ENCODE measurements around the gene SPTBN1. TPM values are rescaled to one million over a fixed set of nuclear protein-coding genes. Genes with fewer than 3 reads are reported as not detected.
A peak's percentile ranks its signal among the peaks of the same experiment; 100 is the strongest.

SPTBN1 gene
- total RNA-seq, 4 donors from 2014 or later: 353 to 606 (median 498) TPM

DNA sequence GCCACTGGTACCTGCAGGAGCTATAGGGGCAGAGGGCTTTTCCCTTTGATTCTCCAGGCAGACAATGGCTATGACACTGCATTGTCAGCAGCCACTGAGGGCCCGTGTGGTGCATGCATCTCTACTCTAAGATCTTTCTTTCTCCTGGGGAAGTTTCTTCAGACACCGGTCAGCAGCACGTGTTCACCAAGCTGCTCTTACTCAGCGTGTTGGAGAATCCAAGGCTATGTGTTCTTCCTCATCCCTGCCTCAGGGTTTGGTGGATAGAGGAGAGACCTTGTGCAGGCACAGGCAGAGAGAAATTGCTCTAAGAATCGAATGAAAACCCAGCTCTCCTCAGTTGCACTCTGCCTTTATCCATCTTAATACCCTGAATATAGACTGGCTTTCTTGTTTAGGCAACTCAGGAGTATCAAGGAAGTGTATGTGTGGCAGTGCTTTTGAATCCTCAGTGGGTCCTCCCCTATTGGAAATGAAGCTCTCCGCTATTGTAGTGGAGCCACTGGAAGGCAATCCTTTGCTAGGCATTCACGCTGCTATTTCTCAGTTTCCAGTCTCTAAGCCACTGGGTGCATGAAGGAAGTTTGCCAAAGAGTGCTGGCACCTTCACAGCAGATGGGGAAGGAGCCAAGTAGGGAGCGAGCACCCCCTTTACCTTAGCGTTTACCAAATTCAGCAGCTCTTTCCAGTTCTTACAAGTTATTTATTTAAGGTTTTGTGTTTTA lies 180.4 kb downstream of the SPTBN1 start:
- ATAC-seq: no peak

GRCh38 chr2:54638103-54638502 lies 182.0 kb downstream of the SPTBN1 start:
- TF ChIP-seq POLR2A (IDR thresholded peaks at IDR 0.05): no peak
- TF ChIP-seq POLR2AphosphoS5 (IDR thresholded peaks at IDR 0.05): no peak
- TF ChIP-seq, protein P1, sequence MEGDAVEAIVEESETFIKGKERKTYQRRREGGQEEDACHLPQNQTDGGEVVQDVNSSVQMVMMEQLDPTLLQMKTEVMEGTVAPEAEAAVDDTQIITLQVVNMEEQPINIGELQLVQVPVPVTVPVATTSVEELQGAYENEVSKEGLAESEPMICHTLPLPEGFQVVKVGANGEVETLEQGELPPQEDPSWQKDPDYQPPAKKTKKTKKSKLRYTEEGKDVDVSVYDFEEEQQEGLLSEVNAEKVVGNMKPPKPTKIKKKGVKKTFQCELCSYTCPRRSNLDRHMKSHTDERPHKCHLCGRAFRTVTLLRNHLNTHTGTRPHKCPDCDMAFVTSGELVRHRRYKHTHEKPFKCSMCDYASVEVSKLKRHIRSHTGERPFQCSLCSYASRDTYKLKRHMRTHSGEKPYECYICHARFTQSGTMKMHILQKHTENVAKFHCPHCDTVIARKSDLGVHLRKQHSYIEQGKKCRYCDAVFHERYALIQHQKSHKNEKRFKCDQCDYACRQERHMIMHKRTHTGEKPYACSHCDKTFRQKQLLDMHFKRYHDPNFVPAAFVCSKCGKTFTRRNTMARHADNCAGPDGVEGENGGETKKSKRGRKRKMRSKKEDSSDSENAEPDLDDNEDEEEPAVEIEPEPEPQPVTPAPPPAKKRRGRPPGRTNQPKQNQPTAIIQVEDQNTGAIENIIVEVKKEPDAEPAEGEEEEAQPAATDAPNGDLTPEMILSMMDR (IDR thresholded peaks at IDR 0.05): no peak
- TF ChIP-seq EP300 (IDR thresholded peaks at IDR 0.05): no peak
- H3K4me1 ChIP-seq: peaks cover 9 to 99% (median 41%) of the 10 kb centered on the region in 3 donors
- H3K36me3 ChIP-seq: peaks cover 0 to 54% of the 10 kb centered on the region in 2 donors
- no peak for ATAC-seq
- no peak overlapping the region for H3K4me3 ChIP-seq
- H3K27me3 ChIP-seq: no peaks in the 10 kb centered on the region
- no peaks in the 10 kb centered on the region for H3K9me3 ChIP-seq
- H3K27ac ChIP-seq: no peak overlapping the region
- 70 to 89% methylated on average over 3 of the region's 3 CpGs for WGBS, 2 donors (ENCODE audit: low coverage in 1 of 2)

More for the DNA sequence above, 180.4 kb downstream of the SPTBN1 start:
- no peak for TF ChIP-seq POLR2A (IDR thresholded peaks at IDR 0.05)
- TF ChIP-seq POLR2AphosphoS5 (IDR thresholded peaks at IDR 0.05): no peak
- no peak for TF ChIP-seq EP300 (IDR thresholded peaks at IDR 0.05)
- TF ChIP-seq, protein P1 (IDR thresholded peaks at IDR 0.05): no peak
- Histone ChIP-seq H3K9me3 (no peaks in the 10 kb centered on the region), H3K27ac (peak overlapping the region in 3 of 4 donors; percentile 24 to 78 (median 74)), H3K4me1 (peaks cover 9 to 100% (median 49%) of the 10 kb centered on the region in 3 donors), H3K4me3 (no peak overlapping the region), H3K27me3 (no peaks in the 10 kb centered on the region), H3K36me3 (peaks cover 0 to 62% of the 10 kb centered on the region in 2 donors)
- 51 to 53% methylated on average over 5 to 9 of the region's 9 CpGs for WGBS, 2 donors (ENCODE audit: low coverage in 1 of 2)

DNA sequence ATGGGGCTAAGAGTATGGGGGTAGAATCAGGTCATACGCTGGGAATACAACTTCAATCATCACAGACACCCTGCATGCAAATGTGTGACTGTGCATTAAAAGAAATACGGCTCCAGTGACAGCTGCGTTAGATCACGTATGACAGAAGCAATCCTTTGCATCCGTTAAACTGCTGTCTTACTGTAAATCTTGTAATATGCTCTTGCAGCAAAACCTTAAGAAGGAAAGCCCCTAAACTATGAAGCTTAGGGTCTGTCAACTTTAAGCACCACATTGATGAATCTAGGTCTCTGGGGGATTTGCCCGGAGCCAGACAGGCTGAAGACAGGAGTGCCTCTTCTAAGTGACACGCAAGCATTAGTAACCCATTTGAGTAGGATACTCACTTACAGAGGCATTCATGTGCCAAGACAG lies 182.7 kb downstream of the SPTBN1 start:
- Histone ChIP-seq H3K4me3 (no peak overlapping the region), H3K9me3 (no peaks in the 10 kb centered on the region), H3K4me1 (peaks cover 9 to 92% (median 41%) of the 10 kb centered on the region in 3 donors), H3K27ac (peak overlapping the region in 3 of 4 donors; percentile 20 to 55 (median 50)), H3K27me3 (no peaks in the 10 kb centered on the region), H3K36me3 (peaks cover 0 to 54% of the 10 kb centered on the region in 2 donors)
- ATAC-seq: no peak
- WGBS, 2 donors (ENCODE audit: low coverage in 1 of 2): 40 to 55% methylated on average over 7 of the region's 7 CpGs
- TF ChIP-seq POLR2AphosphoS5 (IDR thresholded peaks at IDR 0.05) (no peak), EP300 (IDR thresholded peaks at IDR 0.05) (no peak), POLR2A (IDR thresholded peaks at IDR 0.05) (no peak)
- TF ChIP-seq, protein P1 (IDR thresholded peaks at IDR 0.05): no peak

DNA sequence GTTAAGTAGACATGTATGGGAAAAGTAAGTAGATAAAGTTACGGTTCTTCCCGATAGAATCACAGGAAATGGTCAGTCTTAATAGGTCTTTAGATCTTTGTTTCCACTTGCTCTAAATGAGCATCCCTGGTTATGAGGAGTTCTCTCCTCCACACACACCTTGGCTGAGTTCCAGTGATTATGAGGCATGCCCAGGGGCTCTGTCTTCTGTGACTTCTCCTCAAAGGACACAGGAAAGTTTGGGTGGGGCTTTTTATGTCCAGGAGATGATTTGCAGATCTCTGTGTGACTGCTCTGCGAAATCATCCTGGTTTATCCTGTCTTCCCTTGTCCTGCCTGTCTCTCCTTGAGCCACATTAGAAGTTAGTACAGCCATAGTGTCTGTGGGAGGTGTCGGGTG lies 183.5 kb downstream of the SPTBN1 start:
- H3K4me1 ChIP-seq: peaks cover 9 to 84% (median 34%) of the 10 kb centered on the region in 3 donors
- TF ChIP-seq EP300 (IDR thresholded peaks at IDR 0.05): no peak
- TF ChIP-seq POLR2AphosphoS5 (IDR thresholded peaks at IDR 0.05): no peak
- TF ChIP-seq, protein P1 (IDR thresholded peaks at IDR 0.05): no peak
- no peak for TF ChIP-seq POLR2A (IDR thresholded peaks at IDR 0.05)
- WGBS, 2 donors (ENCODE audit: low coverage in 1 of 2): 60 to 62% methylated on average over 3 of the region's 4 CpGs
- H3K4me3 ChIP-seq: no peak overlapping the region
- H3K9me3 ChIP-seq: no peaks in the 10 kb centered on the region
- no peaks in the 10 kb centered on the region for H3K27me3 ChIP-seq
- H3K27ac ChIP-seq: peak overlapping the region in 3 of 4 donors; percentile 20 to 55 (median 38)
- H3K36me3 ChIP-seq: peaks cover 3 to 54% of the 10 kb centered on the region in 2 donors
- no peak for ATAC-seq

Data from gastroesophageal sphincter (tissue), 4 donors.